Hematopoietic multipotent progenitor cell treated with erythropoietin and hydrocortisone succinate and interleukin-3 and kit ligand, for 15 days (in vitro differentiated cells): ENCODE measurements around the gene ACTR1B.
"Not testable (repeated sequence)": the region's sequence is repeated elsewhere in the genome, so short reads cannot be mapped to it uniquely, and the experiment has no call there.

ENCODE experiments used
- DNase-seq: peaks from one replicate; pipeline ENCODE4 v3.0.0-alpha.2; 2015; ENCODE audit warnings: low spot score

ACTR1B gene

GRCh38 chr2:97615746-97616145 is 48.1 kb downstream of the ACTR1B start:
- not testable (repeated sequence) for DNase-seq

- not testable (repeated sequence) for DNase-seq
Measured at GRCh38 chr2:97611895-97612294, 51.9 kb downstream of the ACTR1B start.

- DNase-seq = not testable (repeated sequence)
Measured at GRCh38 chr2:97608745-97609144, 55.1 kb downstream of the ACTR1B start.
